Fibroblast of lung (primary cell): ENCODE results near the gene SNX20.

Source experiments
- CTCF ChIP-seq, 2 donors: IDR thresholded peaks in 1 of 2; conservative IDR thresholded peaks in 1 of 2; 1 replicate in 1 of 2; 2 replicates in 1 of 2; pipeline ENCODE4 v1.5.1; 2011 to 2012; ENCODE audit warnings: low read length in 2 of 2, control low read depth in 1 of 2, inconsistent platforms in 1 of 2, low read depth in 1 of 2, mild to moderate bottlenecking in 1 of 2
- EZH2 ChIP-seq: IDR thresholded peaks from 2 replicates; pipeline ENCODE4 v1.5.1; 2012; ENCODE audit warnings: low read length, control low read depth, mild to moderate bottlenecking; ENCODE audit errors: missing control alignments

- no peak for TF ChIP-seq EZH2
- no peak for TF ChIP-seq CTCF (conservative IDR thresholded peaks at IDR 0.05 in 1 of 2, IDR thresholded peaks at IDR 0.05 in 1 of 2; ENCODE audit: low read depth in 1 of 2, low read length in 2 of 2)
Observed at GRCh38 chr16:50712956-50713355, 31.8 kb upstream of the SNX20 start.
